ENCODE data around the gene DAPK2. TPM values are rescaled to one million over a fixed set of nuclear protein-coding genes. Genes with fewer than 3 reads are reported as not detected.

DAPK2 gene
- total RNA-seq, result 2.3 and 3.0 TPM in 2 replicates

GRCh38 chr15:64046421-64047153 lies at the start of gene DAPK2:
Gene DAPK2 (minus strand): TSS chr15:64046485. CDS start chr15:64040261, 6,224 bp downstream.

GRCh38 chr15:64093627-64094417 lies 47.5 kb upstream of the DAPK2 start, which contains the start of gene CIAO2A:
Gene CIAO2A (minus strand): TSS chr15:64093838. CDS start chr15:64093768, 70 bp downstream.

Other genes starting within 250 kb of the DAPK2 start
- 25.2 and 45.7 TPM in 2 replicates for gene HERC1, start 212.5 kb downstream of the DAPK2 start, total RNA-seq
- gene CIAO2A, start 47.4 kb upstream of the DAPK2 start, total RNA-seq, result 40.9 and 43.6 TPM in 2 replicates
- 30.1 and 34.8 TPM in 2 replicates for gene SNX1, start 49.5 kb upstream of the DAPK2 start, total RNA-seq
- 0.09 and 0.12 TPM in 2 replicates for gene SNX22, start 105.2 kb upstream of the DAPK2 start, total RNA-seq
- 535 and 996 TPM in 2 replicates for gene PPIB, start 116.5 kb upstream of the DAPK2 start, total RNA-seq